ENCODE data around the gene GRIN2A.

DNA sequence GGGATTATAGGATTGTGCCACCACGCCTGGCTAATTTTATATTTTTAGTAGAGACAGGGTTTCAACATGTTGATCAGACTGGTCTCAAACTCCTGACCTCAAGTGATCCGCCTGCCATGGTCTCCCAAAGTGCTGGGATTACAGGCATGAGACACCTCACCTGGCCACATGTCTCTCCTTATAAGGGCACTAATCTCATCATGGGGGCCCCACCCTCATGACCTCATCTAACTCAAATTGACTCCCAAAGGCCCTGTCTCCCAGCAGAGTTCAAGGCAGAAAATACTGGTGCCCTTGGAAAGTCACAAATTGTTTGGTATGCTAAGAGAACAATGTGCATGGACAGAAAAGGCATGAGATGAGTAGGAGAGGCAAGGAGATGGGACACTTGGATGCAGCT is 49.3 kb upstream of the GRIN2A start:
- TF ChIP-seq, protein P1, sequence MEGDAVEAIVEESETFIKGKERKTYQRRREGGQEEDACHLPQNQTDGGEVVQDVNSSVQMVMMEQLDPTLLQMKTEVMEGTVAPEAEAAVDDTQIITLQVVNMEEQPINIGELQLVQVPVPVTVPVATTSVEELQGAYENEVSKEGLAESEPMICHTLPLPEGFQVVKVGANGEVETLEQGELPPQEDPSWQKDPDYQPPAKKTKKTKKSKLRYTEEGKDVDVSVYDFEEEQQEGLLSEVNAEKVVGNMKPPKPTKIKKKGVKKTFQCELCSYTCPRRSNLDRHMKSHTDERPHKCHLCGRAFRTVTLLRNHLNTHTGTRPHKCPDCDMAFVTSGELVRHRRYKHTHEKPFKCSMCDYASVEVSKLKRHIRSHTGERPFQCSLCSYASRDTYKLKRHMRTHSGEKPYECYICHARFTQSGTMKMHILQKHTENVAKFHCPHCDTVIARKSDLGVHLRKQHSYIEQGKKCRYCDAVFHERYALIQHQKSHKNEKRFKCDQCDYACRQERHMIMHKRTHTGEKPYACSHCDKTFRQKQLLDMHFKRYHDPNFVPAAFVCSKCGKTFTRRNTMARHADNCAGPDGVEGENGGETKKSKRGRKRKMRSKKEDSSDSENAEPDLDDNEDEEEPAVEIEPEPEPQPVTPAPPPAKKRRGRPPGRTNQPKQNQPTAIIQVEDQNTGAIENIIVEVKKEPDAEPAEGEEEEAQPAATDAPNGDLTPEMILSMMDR (IDR thresholded peaks at IDR 0.05): no peak
- TF ChIP-seq EZH2 (IDR thresholded peaks at IDR 0.05; ENCODE audit: borderline replicate concordance, insufficient read depth, low read depth, low read length, poor library complexity, severe bottlenecking): no peak
